Panc1 (cell line): Measurements from ENCODE around the gene PEF1. TPM values are rescaled to one million over a fixed set of nuclear protein-coding genes. Genes with fewer than 3 reads are reported as not detected.

Experiments used
- ATAC-seq: fragments of 200-7000 bp; cut with Tn5 transposase; 2 replicates; pipeline ENCODE4 v1.9.1; 2020; ENCODE audit warnings: mild to moderate bottlenecking, moderate library complexity
- BruUV-seq: library from RNA; stranded (reverse); fragments of 400-500 nt; replicated peaks from 2 replicates; lab custom pipeline; 2021; lab: Mats Ljungman, UMichigan
- CTCF ChIA-PET: fragments of 300-600 bp; sonication (Branson Sonifier 250); formaldehyde crosslinking; loops from one replicate; lab custom pipeline; 2022; ENCODE audit warnings: antibody characterized with exemption; lab: Charles Lee
- POLR2A ChIA-PET: fragments of 300-600 bp; sonication (Branson Sonifier 250); formaldehyde crosslinking; loops from one replicate; lab custom pipeline; 2022; ENCODE audit warnings: antibody characterized with exemption; lab: Charles Lee
- DNase-seq: peaks from one replicate; pipeline ENCODE4 v3.0.0-alpha.2; 2010; ENCODE audit warnings: low read depth, low spot score
- H3K27ac ChIP-seq: 2 replicates; pipeline ENCODE4 v1.5.1; 2011; ENCODE audit warnings: mild to moderate bottlenecking, low read length, inconsistent platforms
- H3K27me3 ChIP-seq: fragments of 200-500 bp; sonication (Bioruptor generic); 2 replicates; pipeline ENCODE4 v1.6.0; 2014; ENCODE audit warnings: low read length, inconsistent platforms; ENCODE audit not compliant: control insufficient read depth, insufficient read depth
- H3K36me3 ChIP-seq: fragments of 200-500 bp; sonication (Bioruptor generic); 2 replicates; pipeline ENCODE4 v1.5.1; 2014; ENCODE audit warnings: inconsistent platforms, mild to moderate bottlenecking, low read length, moderate library complexity; ENCODE audit not compliant: control insufficient read depth, insufficient read depth
- H3K4me1 ChIP-seq: 2 replicates; pipeline ENCODE4 v1.5.1; 2011; ENCODE audit warnings: inconsistent platforms, mild to moderate bottlenecking, low read length, moderate library complexity; ENCODE audit not compliant: control insufficient read depth, insufficient read depth
- H3K4me3 ChIP-seq, 2 experiments: 2 replicates each; pipeline ENCODE4 v1.5.1; 2011 to 2012; ENCODE audit warnings: low read depth in 2 of 2, low read length in 2 of 2, mild to moderate bottlenecking in 2 of 2, inconsistent platforms in 1 of 2, moderate library complexity in 1 of 2
- H3K9me3 ChIP-seq: fragments of 200-500 bp; sonication (Bioruptor generic); 2 replicates; pipeline ENCODE4 v1.5.1; 2014; ENCODE audit warnings: low read depth, mild to moderate bottlenecking, inconsistent platforms, low read length, moderate library complexity; ENCODE audit not compliant: control insufficient read depth, insufficient read depth
- POLR2AphosphoS5 ChIP-seq: IDR thresholded peaks from 2 replicates; pipeline ENCODE4 v1.6.1; 2012; ENCODE audit warnings: mild to moderate bottlenecking, low read depth, low read length, moderate library complexity
- SIN3A ChIP-seq: IDR thresholded peaks from 2 replicates; pipeline ENCODE4 v1.6.1; 2012; ENCODE audit warnings: low read depth, mild to moderate bottlenecking, low read length, moderate library complexity, borderline replicate concordance; ENCODE audit not compliant: insufficient read depth
- TCF7L2 ChIP-seq: IDR thresholded peaks from 2 replicates; pipeline ENCODE4 v1.6.1; 2011; ENCODE audit warnings: mild to moderate bottlenecking, low read depth, low read length, inconsistent platforms
- in situ Hi-C: cut with HindIII; loops from 2 replicates; pipeline ENCODE4 v1.10.0; 2016; ENCODE audit warnings: low sequenced_read_pairs, low pct_unique_long_range_greater_than_20kb
- intact Hi-C: fragments of 100-400 bp; cut with micrococcal nuclease; formaldehyde crosslinking; loops from one replicate; pipeline ENCODE4 v1.10.0; 2022; ENCODE audit not compliant: unreplicated experiment
- total RNA-seq: library from RNA; stranded (reverse); gene quantifications from one replicate; pipeline ENCODE4 v1.2.1, GENCODE V29; 2021; ENCODE audit not compliant: unreplicated experiment
- TF ChIP-seq, protein P1 (sequence below), 2 experiments: IDR thresholded peaks; 2 replicates each; pipeline ENCODE4 v1.6.1; 2011 to 2012; ENCODE audit warnings: low read depth in 2 of 2, control low read depth in 1 of 2, low read length in 1 of 2, mild to moderate bottlenecking in 1 of 2, moderate library complexity in 1 of 2; ENCODE audit not compliant: insufficient read depth in 1 of 2
- TF ChIP-seq, protein P2 (sequence below): fragments of 450-650 bp; IDR thresholded peaks from 2 replicates; pipeline ENCODE4 v1.5.1; 2017; ENCODE audit warnings: mild to moderate bottlenecking

Gene PEF1
- total RNA-seq, 1 experiment from 2014 or later: 58.4 TPM

DNA sequence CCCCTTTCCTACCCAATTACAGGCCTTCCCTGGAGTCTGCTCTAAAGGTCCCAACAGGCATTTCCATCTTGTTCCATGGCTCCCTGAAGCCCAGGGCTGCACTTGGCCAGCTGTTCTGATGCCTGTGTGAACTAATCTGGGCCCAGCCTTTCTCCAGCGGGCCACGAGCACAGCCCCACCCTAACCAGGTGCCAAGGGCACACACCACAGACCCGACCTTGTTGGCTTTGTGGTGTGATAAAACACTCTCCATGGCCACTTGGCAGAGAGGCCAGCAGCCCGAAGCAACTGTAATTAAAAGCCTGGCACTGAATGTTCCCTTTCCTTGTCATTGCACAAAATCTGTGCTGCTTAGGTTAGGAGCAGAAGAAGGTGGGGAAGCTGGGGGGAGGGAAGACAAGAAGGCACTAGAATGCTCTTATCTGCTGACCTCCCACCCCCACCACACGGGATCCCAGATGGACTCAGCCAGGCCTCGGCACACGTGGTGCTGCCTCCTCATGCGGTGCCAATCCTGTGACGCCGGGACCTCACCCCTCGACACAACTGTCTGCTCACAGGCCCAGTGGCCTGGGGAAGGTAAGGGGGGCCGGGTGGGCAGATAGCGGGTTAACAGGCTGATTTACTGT lies 17.3 kb downstream of the PEF1 start:
- intact Hi-C loops (no loop called here), in situ Hi-C loops (no loop called here)
- POLR2A ChIA-PET: no interaction called here
- CTCF ChIA-PET: no interaction called here
- ATAC-seq: no peak
- Histone ChIP-seq H3K4me1 (no peaks in the 10 kb centered on the region), H3K36me3 (0 out of 2 replicates have a peak, but pooled peaks cover 6% of the 10 kb centered on the region), H3K27ac (no peak overlapping the region), H3K4me3 (no peak overlapping the region), H3K27me3 (no peaks in the 10 kb centered on the region), H3K9me3 (no peaks in the 10 kb centered on the region)
- BruUV-seq: no TSS peak
- no peak for DNase-seq
- TF ChIP-seq, protein P1, sequence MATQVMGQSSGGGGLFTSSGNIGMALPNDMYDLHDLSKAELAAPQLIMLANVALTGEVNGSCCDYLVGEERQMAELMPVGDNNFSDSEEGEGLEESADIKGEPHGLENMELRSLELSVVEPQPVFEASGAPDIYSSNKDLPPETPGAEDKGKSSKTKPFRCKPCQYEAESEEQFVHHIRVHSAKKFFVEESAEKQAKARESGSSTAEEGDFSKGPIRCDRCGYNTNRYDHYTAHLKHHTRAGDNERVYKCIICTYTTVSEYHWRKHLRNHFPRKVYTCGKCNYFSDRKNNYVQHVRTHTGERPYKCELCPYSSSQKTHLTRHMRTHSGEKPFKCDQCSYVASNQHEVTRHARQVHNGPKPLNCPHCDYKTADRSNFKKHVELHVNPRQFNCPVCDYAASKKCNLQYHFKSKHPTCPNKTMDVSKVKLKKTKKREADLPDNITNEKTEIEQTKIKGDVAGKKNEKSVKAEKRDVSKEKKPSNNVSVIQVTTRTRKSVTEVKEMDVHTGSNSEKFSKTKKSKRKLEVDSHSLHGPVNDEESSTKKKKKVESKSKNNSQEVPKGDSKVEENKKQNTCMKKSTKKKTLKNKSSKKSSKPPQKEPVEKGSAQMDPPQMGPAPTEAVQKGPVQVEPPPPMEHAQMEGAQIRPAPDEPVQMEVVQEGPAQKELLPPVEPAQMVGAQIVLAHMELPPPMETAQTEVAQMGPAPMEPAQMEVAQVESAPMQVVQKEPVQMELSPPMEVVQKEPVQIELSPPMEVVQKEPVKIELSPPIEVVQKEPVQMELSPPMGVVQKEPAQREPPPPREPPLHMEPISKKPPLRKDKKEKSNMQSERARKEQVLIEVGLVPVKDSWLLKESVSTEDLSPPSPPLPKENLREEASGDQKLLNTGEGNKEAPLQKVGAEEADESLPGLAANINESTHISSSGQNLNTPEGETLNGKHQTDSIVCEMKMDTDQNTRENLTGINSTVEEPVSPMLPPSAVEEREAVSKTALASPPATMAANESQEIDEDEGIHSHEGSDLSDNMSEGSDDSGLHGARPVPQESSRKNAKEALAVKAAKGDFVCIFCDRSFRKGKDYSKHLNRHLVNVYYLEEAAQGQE (IDR thresholded peaks at IDR 0.05; ENCODE audit: insufficient read depth in 1 of 2, low read depth in 2 of 2, low read length in 1 of 2): no peak
- no peak for TF ChIP-seq SIN3A
- TF ChIP-seq, protein P2, sequence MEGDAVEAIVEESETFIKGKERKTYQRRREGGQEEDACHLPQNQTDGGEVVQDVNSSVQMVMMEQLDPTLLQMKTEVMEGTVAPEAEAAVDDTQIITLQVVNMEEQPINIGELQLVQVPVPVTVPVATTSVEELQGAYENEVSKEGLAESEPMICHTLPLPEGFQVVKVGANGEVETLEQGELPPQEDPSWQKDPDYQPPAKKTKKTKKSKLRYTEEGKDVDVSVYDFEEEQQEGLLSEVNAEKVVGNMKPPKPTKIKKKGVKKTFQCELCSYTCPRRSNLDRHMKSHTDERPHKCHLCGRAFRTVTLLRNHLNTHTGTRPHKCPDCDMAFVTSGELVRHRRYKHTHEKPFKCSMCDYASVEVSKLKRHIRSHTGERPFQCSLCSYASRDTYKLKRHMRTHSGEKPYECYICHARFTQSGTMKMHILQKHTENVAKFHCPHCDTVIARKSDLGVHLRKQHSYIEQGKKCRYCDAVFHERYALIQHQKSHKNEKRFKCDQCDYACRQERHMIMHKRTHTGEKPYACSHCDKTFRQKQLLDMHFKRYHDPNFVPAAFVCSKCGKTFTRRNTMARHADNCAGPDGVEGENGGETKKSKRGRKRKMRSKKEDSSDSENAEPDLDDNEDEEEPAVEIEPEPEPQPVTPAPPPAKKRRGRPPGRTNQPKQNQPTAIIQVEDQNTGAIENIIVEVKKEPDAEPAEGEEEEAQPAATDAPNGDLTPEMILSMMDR: no peak

DNA sequence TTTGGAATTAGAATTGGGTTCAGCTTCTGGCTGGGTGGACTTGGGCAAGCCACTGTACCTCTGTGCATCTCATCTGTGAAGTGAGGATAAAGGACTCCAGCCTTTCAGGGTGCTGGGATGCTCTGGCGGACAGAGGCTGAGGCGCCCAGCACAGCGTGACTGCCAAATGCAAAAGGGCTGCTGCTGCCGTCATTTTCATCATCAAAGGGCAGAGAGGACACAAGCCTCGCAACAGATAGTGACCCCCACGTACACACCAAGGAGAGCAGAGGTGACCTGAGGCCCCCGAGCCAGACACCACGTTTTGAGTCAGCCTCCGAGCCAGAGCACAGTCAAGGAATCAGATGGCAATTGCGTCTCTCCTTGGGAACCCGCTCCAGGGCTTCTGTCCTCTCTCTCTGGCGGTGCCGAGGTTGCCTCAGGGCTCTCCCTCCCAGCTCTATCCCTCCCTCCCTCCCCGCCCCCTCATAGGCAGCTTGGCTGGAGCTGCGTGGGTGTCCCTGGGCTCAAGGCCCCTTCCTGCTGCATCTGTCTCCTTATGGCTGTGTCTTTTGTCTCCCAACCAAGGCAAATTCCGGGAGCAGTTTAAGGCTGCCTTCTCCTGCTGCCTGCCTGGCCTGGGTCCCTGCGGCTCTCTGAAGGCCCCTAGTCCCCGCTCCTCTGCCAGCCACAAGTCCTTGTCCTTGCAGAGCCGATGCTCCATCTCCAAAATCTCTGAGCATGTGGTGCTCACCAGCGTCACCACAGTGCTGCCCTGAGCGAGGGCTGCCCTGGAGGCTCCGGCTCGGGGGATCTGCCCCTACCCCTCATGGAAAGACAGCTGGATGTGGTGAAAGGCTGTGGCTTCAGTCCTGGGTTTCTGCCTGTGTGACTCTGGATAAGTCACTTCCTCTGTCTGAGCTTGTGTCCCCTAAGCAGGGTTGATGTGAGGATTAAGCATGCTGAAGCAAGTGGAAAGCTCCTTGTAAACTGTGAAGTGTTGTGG lies 18.2 kb downstream of the PEF1 start:
- intact Hi-C loops (no loop called here), in situ Hi-C loops (no loop called here)
- H3K27ac ChIP-seq: no peak overlapping the region
- no peak overlapping the region for H3K4me3 ChIP-seq
- POLR2A ChIA-PET: no interaction called here
- no TSS peak for BruUV-seq
- H3K9me3 ChIP-seq: no peaks in the 10 kb centered on the region
- TF ChIP-seq, protein P2: no peak
- no peak for TF ChIP-seq SIN3A
- no peak for TF ChIP-seq TCF7L2
- no peak for TF ChIP-seq POLR2AphosphoS5
- TF ChIP-seq, protein P1 (IDR thresholded peaks at IDR 0.05; ENCODE audit: insufficient read depth in 1 of 2, low read depth in 2 of 2, low read length in 1 of 2): no peak
- H3K4me1 ChIP-seq: no peaks in the 10 kb centered on the region
- ATAC-seq: no peak
- no peak for DNase-seq
- 0 out of 2 replicates have a peak, but pooled peaks cover 3% of the 10 kb centered on the region for H3K36me3 ChIP-seq
- H3K27me3 ChIP-seq: no peaks in the 10 kb centered on the region
- CTCF ChIA-PET: interaction anchor here (0.6 kb wide), 1 partner anchor 163 kb away, joined by 3 read pairs; no protein-coding TSS in a partner anchor
